Renal cortex interstitium (tissue), 11 donors: Measurements from ENCODE around the gene BIRC3. TPM values are rescaled to one million over a fixed set of nuclear protein-coding genes. Genes with fewer than 3 reads are reported as not detected.
"Not testable (repeated sequence)": the region's sequence is repeated elsewhere in the genome, so short reads cannot be mapped to it uniquely, and the experiment has no call there.

ENCODE experiments used
- DNase-seq, 11 donors: peaks; one replicate each; pipeline ENCODE4 v3.0.0-alpha.2; 2013; ENCODE audit warnings: low read depth in 9 of 11, low spot score in 4 of 11; ENCODE audit errors: extremely low read depth in 1 of 11
- polyA plus RNA-seq, 3 donors: library from polyadenylated mRNA; unstranded; fragments of 120-200 nt; gene quantifications; one replicate each; pipeline ENCODE4 v1.2.1, GENCODE V29; 2013; ENCODE audit not compliant: insufficient read length in 3 of 3

BIRC3 gene
- polyA plus RNA-seq, 3 donors, result 0.92 to 2.6 (median 1.1) TPM

DNA sequence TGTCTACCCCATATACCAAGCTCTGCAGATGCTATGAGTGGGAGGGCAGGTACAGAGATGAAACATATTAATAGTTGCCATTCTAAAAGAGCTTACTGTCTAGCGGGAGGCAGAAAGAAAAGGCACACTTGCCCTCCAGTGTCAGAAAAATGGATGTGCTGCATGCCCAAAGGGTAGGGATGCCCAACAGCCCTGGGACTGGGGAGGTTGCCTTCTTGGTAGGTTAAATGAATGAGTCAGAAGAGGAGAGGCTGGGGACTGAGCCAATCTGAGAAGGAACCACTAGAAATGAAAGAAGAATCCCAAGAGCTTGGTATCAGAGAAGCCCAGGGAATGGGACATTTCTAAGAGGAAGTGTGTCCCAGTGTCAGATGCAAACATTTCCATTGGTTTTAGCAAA is 1.2 kb downstream of the BIRC3 start:
- no peak for DNase-seq

DNA sequence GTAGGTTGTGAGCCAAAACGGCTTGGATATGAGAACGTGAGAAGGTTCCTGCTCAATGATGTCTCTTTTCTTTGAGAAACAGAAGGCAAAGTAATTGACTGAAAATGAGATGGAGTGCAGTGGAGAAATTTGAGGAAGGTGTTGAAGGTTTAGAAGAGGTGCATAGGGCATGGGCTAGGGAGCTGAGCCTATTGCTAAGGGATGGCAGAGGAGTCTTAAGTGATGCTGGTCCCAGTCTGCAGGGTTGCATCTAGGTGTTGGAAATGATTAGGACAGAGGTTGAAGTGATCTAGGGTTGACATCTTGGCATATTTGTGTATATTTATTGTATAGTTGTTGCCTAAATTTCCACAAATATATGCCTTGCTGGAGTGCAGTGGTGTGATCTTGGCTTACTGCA is 2.3 kb downstream of the BIRC3 start:
- no peak for DNase-seq

- no peak for DNase-seq
These were observed 2.9 kb downstream of the BIRC3 start for GRCh38 chr11:102320188-102320587.

DNA sequence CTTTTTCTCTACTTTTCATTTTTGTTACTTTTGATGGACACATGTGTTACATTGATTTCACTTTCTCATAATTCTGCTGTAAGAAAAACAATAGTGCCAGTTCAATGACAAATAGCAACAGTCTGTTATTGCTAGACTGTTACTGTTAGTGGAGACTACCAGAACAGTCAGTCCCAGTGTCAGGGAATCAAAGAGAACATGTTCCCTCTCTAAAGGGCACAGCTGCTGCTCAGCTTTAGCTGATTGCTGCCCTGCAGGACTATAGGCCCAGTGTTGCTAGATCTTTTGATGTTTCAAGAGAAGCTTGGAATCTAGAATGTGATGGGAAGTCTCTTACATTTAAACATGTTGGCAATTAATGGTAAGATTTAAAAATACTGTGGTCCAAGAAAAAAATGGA is 3.4 kb downstream of the BIRC3 start:
- DNase-seq, result no peak

DNA sequence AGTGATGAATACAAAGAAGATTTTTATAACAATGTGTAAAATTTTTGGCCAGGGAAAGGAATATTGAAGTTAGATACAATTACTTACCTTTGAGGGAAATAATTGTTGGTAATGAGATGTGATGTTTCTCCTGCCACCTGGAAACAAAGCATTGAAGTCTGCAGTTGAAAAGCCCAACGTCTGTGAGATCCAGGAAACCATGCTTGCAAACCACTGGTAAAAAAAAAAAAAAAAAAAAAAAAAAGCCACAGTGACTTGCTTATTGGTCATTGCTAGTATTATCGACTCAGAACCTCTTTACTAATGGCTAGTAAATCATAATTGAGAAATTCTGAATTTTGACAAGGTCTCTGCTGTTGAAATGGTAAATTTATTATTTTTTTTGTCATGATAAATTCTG is 5.3 kb downstream of the BIRC3 start:
- DNase-seq, result no peak

DNA sequence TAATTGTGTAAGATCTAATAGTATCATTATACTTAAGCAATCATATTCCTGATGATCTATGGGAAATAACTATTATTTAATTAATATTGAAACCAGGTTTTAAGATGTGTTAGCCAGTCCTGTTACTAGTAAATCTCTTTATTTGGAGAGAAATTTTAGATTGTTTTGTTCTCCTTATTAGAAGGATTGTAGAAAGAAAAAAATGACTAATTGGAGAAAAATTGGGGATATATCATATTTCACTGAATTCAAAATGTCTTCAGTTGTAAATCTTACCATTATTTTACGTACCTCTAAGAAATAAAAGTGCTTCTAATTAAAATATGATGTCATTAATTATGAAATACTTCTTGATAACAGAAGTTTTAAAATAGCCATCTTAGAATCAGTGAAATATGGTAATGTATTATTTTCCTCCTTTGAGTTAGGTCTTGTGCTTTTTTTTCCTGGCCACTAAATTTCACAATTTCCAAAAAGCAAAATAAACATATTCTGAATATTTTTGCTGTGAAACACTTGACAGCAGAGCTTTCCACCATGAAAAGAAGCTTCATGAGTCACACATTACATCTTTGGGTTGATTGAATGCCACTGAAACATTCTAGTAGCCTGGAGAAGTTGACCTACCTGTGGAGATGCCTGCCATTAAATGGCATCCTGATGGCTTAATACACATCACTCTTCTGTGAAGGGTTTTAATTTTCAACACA is 6.4 kb downstream of the BIRC3 start:
- DNase-seq, result no peak

DNA sequence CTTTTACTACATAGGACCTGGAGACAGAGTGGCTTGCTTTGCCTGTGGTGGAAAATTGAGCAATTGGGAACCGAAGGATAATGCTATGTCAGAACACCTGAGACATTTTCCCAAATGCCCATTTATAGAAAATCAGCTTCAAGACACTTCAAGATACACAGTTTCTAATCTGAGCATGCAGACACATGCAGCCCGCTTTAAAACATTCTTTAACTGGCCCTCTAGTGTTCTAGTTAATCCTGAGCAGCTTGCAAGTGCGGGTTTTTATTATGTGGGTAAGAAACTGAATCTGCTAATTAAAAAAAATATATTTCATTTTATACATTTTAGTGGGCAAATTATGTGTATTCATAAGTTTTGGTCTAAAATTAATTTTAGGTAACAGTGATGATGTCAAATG is 7.8 kb downstream of the BIRC3 start:
- DNase-seq, result no peak

DNA sequence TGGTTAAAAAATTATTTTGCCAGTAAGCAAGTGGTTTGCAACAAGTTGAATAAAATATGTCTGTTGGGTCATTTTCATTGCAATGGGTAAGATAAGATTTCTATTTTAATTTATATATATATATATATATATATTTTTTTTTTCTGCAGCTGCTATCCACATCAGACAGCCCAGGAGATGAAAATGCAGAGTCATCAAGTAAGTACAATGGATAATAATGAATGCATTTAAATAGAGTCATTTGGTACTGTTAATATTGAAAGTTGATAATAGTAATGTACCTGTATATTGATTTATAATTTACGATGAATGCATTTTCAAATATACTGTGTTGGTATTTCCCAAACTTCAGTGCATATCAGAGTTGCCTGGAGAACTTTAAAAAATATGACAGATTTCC is 11.5 kb downstream of the BIRC3 start:
- no peak for DNase-seq

DNA sequence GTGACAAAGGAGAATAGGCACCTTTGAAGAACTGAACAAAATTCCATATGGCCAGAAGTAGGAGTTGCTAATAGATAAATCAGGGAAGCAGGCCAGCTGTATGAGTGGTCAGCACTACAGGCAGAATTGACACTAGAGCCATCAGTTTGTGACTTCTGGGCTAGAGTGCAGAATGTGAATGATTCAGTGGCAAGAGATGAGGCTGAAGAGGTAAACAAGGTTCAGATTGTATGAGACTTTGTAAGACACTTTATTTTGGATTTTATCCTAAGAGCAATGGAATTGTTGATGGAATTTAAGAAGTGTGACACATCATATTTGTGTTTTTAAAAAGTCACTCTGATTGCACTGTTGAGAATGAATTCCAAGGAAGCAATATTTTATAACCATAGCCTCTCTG is 12.9 kb downstream of the BIRC3 start:
- DNase-seq, result no peak

DNA sequence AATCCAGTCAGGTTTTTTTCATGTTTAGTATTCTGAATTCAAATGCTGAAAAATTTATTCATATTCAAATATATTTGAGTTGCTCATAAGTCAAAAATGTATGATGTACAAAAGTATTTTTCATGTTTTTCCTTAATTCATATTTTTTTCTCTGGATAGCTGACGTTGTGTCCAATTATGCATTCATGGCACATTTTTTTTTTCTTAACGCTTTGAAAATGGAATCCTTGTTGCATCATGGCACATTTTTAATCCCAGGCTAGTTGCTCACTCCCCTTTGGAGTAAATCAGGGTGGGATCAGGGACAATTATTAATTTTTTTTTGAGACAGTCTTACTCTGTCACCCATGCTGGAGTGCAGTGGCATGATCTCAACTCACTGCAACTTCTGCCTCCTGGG is 14.1 kb downstream of the BIRC3 start:
- no peak for DNase-seq

GRCh38 chr11:102332611-102332994 is 15.3 kb downstream of the BIRC3 start:
- no peak for DNase-seq

- DNase-seq, result no peak
These were observed 21.3 kb downstream of the BIRC3 start for GRCh38 chr11:102338479-102339010.

GRCh38 chr11:102341311-102341710 is 24.0 kb downstream of the BIRC3 start:
- DNase-seq, result not testable (repeated sequence)

DNA sequence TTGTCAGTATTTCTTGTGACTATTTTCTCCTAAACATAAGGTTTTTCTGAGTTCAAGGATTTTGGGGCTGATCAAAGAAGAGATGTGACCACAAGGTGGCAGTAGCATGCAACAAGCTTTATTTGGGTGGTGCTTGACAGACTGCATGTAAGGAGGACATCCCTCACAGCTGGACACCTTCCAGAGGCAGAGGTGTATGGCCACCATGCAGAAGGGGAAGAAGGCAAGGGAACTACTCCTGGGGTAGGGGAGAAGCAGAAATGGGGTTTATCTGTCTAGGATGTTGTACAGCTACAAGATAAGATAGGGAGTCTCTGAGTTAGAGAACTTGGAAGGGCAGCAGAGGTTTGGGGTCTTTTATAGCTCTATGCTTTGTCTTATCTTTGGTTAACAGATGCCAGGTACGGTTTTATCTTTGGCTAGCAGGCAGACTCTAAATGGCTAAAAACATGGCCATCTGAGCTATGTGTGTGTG is 24.6 kb downstream of the BIRC3 start:
- peak in 10 of 11 donors; percentile 54 to 82 (median 74) for DNase-seq

DNA sequence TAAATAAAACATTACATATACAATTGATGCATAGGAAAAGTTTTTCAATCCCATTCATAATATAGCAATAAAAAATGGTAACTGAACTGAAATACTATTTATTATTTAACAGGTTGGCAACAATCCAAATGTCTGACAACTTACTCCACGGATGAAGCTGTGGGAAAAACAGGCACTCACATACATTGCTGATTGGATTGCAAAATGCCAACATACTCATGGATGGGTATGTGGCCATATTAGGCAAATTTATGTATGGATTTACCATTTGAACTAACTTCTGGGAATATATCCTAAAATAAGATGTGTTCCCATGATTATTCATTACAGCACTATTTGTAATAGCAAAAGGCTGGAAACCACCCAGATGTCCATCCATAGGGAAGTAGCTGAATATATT is 26.5 kb downstream of the BIRC3 start:
- DNase-seq, result no peak

DNA sequence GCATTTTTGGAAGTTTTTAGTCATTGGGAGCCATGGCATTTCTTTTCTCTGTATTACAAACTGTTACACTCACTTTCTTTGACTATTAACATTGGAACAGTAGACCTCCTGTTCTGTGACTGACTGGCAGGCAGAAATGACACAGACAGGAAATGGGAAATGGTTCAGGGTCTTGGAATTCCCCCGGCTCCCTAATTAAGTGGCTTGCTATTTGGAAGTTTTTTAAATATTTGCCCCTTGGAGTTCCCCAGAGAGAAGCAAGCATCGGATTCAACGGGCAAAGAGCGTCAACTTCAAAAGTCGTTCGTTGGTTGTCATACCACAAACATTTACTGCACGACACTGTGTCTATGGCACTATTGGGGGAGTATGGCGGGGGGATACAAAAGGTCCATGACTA is 28.6 kb downstream of the BIRC3 start:
- no peak for DNase-seq

- peak in 1 of 11 donors; percentile 21 for DNase-seq
These were observed 29.1 kb downstream of the BIRC3 start for GRCh38 chr11:102346456-102346747.

DNA sequence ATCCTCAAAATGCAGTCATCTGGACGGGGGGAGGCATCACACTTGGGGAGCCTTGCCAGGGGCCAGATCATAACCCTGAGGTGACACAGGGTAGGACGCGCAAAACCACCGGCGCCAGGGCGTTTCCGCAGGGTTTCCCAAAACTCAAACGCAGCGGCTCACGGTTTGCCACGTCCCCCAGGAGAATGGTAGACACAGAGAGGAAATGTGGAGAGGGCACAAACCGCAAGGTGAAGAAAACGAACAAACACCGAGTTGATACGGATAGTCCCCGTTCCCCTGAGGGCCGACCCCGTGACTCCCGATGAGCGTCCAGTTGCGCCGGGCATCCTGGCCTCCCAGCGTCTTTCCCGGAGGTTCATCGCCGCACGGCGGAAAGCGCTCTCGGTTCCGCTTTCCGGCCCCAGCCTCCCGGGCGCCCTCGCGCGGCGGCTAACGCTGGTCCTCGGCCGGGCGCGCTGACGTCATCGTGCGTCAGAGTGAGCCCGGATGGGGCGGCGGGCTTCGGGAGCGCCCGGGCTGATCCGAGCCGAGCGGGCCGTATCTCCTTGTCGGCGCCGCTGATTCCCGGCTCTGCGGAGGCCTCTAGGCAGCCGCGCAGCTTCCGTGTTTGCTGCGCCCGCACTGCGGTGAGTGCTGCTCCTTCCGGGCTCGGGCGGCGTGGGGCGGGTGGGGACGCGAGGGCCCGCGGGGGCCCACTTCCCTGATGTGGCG is 29.6 kb downstream of the BIRC3 start, which contains the start of gene BIRC2:
BIRC2 (plus strand) TSS at position 467 of the 714 bp plus-strand sequence. CDS start 2,641 bp downstream, outside the sequence.
- peak; percentile 80 to 94 (median 91) for DNase-seq

DNA sequence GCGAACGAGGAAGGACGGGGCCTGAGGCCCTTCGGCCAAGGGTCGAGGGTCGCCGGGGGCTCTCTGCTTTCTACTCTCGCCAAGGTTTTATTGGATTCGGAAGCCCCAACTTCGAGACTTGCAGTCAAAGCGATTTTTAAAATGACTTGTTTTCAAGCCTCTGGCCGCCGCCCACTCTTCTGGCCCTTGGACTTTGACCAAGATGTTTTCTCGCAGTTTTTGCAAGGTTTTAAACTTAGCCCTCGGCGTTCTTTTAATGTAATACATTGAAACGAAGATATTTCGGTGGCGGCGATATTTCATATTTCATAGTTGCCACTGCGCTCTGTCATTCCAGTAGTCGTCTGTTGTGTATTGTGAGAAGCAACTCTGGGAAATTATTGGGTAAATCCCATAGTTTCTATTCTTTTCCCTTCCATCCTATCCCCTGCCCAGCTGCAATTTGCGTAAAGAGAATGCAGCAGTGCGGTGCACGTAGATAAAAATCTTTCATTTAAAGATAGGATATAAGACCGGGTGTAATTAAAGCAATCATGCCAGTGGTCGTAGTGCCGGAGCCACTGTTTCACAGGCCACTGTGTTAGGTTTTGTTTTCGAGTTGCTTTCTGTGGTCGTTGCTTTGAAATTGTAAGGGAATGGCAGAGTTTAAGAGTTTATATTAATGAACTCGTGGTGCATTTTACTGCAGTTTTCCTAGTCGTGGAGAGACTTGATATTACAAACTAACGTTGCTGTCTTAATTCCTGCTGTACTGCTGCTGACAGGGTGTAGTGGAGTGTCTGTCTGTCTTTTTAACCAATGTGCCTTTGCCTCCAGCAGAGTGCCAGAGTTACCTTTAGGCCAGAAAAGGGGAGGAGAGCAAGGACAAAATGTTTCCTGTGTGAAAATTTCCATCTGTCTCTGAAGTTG is 30.4 kb downstream of the BIRC3 start:
- peak in 7 of 11 donors; percentile 9 to 56 (median 33) for DNase-seq
